Fibroblast of skin of right biceps (primary cell): ENCODE data around the gene MS4A18.

Source experiments
- DNase-seq: peaks from one replicate; pipeline ENCODE4 v3.0.0-alpha.2; 2013

MS4A18 gene

GRCh38 chr11:60790726-60791125 is 66.2 kb downstream of the MS4A18 start:
- DNase-seq, result no peak

DNA sequence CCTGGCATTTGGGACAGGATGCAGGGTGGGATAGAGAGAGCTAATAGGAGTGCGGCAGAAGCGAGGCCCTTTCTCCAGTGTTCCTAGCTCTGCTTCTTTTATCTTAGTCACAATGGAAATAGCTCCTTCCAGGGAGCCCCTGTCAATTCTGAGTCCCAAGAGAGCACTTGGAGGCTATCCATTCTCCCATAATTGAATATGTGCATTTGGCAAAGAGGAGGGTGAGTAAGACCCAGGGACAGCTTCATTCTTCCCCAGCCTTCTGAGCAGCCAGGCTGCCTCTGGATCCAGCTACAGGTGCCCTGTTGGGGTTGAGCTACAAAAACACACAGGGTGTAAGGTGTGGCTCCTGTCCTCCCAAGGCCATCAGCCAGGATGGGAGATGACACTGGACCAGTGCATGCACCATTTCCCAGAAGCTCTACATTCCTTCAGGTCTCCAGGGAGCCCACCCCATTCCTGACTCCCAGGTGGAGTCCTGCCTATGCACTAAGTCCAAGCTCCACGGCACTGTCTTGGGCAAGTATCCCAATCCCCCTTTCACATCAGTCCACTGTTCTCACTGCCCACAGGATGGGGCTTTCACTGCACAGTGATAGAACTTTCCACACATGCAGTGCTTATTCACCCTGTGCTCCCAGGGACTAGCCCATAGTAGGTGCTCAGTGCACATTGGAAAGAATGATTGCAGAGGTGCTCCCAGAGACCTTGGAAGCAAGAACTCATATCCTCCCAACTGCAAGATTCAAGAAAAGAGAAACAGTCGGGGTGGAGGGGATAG is 66.8 kb downstream of the MS4A18 start:
- no peak for DNase-seq

GRCh38 chr11:60792521-60792920 is 68.0 kb downstream of the MS4A18 start:
- DNase-seq, result no peak
